GM06990 (cell line): ENCODE results near the gene RAB21.

Experiments
- DNase-seq: peaks from one replicate; pipeline ENCODE4 v3.0.0-alpha.2; 2011; ENCODE audit not compliant: insufficient read length; ENCODE audit errors: extremely low read depth
- H3K27me3 ChIP-seq: replicated peaks from 2 replicates; pipeline ENCODE4 v1.6.0; 2011; ENCODE audit warnings: low read length; ENCODE audit not compliant: control insufficient read depth, insufficient read depth
- H3K36me3 ChIP-seq: 2 replicates; pipeline ENCODE4 v1.5.1; 2011; ENCODE audit warnings: low read length; ENCODE audit not compliant: control insufficient read depth, insufficient read depth
- H3K4me3 ChIP-seq: replicated peaks from 2 replicates; pipeline ENCODE4 v1.5.1; 2011; ENCODE audit warnings: low read depth, mild to moderate bottlenecking, control low read depth, low read length
- TF ChIP-seq, protein P1 (sequence below): IDR thresholded peaks from 2 replicates; pipeline ENCODE4 v1.5.1; 2011; ENCODE audit warnings: low read length, control low read depth, mild to moderate bottlenecking, inconsistent platforms; ENCODE audit not compliant: insufficient read depth, poor library complexity, severe bottlenecking

The RAB21 gene

DNA sequence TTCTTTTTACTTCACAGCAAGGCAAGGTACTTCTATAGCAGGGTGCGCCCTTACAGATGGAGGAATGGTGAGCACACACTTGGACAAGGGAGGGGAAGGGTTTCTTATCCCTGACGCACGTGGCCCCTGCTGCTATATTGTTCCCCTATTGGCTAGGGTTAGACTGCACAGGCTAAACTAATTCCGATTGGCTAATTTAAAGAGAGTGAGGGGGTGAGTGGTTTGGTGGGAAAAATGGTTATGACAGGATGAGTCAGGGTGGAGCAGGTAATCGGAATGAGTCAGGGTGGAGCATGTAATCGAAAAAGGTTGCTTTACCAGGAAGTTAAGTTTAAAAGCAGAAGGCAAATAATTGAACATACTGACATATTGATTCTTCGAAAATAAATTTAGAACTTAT lies 23.7 kb upstream of the RAB21 start:
- TF ChIP-seq, protein P1, sequence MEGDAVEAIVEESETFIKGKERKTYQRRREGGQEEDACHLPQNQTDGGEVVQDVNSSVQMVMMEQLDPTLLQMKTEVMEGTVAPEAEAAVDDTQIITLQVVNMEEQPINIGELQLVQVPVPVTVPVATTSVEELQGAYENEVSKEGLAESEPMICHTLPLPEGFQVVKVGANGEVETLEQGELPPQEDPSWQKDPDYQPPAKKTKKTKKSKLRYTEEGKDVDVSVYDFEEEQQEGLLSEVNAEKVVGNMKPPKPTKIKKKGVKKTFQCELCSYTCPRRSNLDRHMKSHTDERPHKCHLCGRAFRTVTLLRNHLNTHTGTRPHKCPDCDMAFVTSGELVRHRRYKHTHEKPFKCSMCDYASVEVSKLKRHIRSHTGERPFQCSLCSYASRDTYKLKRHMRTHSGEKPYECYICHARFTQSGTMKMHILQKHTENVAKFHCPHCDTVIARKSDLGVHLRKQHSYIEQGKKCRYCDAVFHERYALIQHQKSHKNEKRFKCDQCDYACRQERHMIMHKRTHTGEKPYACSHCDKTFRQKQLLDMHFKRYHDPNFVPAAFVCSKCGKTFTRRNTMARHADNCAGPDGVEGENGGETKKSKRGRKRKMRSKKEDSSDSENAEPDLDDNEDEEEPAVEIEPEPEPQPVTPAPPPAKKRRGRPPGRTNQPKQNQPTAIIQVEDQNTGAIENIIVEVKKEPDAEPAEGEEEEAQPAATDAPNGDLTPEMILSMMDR = no peak
- DNase-seq = no peak
- Histone ChIP-seq H3K4me3 (no peak overlapping the region), H3K27me3 (no peaks in the 10 kb centered on the region), H3K36me3 (no peaks in the 10 kb centered on the region)

DNA sequence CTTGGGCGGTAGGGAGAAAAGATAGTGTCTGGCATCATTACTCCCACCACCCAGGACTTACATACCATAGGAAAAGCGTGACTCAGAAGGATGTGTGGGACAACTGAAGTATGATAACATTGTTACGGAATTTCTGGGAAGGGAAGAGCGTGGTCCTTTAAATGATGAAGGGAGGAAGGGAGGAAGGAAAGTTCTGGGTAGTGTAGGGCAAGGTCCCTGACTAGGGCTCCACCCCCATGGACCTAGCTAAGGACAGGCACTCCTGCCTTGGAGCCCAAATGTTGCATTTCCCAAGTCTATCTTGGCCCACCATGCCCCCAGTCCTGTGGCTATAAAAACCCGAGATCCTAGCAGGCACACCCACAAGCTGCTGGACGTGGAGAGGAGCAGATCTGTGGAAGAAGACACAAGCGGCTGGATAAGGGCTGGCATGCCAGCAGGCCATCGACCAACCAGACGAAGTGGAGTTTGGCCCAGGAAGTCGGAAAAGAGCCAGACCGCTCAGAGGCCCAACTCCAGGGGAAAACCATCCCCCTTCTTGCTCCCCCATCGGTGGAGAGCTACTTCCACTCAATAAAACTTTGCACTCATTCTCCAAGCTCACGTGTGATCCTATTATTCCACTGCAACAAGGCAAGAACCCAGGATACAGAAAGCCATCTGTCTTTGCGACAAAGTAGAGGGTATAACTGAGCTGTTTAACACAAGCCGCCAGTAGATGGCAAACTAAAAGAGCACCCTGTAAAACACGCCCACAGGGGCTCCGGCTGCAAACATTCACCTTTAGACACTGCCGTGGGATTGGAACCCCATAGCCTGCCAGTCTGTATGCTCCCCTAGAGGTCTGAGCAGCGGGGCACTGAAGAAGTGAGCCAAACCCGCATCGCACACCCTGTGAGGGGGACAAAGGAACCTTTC lies 23.0 kb upstream of the RAB21 start:
- TF ChIP-seq, protein P1 = no peak
- no peak for DNase-seq
- H3K4me3 ChIP-seq = no peak overlapping the region

DNA sequence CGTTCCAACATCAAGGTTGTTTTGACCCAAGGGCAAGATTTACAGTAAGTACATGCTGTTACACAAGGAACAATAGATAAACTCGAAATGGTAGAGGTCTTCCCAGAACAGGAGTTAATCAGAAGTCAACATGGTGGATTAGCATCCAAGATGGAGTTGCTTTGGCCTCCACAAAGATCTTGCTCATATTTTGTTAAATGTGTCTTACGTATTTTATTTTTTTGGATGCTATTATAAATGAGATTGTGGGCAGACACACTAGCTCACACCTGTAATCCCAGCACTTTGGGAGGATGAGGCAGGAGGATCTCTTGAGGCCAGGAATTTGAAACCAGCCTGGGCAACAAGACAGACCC lies 22.3 kb upstream of the RAB21 start:
- H3K36me3 ChIP-seq = no peaks in the 10 kb centered on the region
- TF ChIP-seq, protein P1 = no peak
- no peak overlapping the region for H3K4me3 ChIP-seq
- no peak for DNase-seq
- H3K27me3 ChIP-seq = no peaks in the 10 kb centered on the region

More for the DNA sequence above, 23.0 kb upstream of the RAB21 start:
- no peaks in the 10 kb centered on the region for H3K27me3 ChIP-seq
- H3K36me3 ChIP-seq = no peaks in the 10 kb centered on the region

DNA sequence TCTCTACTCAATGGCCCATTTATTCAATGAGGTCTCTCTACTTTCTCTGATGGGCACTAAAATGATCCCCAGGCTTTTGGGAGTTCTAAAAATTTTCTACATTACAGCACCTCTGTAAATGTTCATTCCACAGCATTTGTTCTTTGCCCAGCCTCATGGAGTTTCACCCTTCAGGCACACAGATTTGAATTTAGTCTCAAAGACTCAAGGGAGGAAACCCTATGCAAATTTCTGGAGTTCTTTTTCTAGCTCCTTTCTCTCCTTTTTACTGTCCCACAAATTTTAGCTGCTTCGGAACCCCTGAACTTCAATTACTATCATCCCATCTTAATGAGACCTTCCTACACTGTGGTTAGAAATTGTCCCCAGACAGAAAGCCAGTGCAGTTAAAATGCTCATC lies 17.5 kb upstream of the RAB21 start:
- TF ChIP-seq, protein P1 = no peak

DNA sequence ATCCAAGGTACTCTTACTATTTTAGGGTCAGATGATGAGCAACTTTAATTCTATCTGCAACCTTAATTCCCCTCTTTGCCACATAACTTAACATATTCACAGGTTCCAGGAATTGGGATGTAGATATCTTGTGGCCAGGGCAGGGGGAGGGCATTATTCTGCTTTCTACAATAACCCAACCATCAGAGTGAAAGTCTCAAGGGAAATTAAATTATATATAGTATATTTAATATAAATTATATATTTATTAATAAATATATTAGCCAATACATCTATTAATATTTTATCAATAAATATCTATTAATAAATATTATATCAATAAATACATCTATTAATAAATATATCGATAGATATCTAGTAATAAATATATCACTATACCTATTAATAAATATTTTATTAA lies 11.7 kb upstream of the RAB21 start:
- DNase-seq = no peak
- TF ChIP-seq, protein P1 = no peak
- Histone ChIP-seq H3K4me3 (no peak overlapping the region), H3K36me3 (no peaks in the 10 kb centered on the region), H3K27me3 (no peaks in the 10 kb centered on the region)

More for the DNA sequence above, 17.5 kb upstream of the RAB21 start:
- Histone ChIP-seq H3K4me3 (no peak overlapping the region), H3K36me3 (no peaks in the 10 kb centered on the region), H3K27me3 (no peaks in the 10 kb centered on the region)
- DNase-seq = no peak
